T-cell (primary cell): Measurements from ENCODE around the gene TUBB. TPM values are rescaled to one million over a fixed set of nuclear protein-coding genes. Genes with fewer than 3 reads are reported as not detected.

ENCODE experiments used
- ATAC-seq, 4 experiments: fragments of 200-7000 bp in 3 of 4; fragments of 150-1000 bp in 1 of 4; cut with Tn5 transposase; replicated peaks in 1 of 4; 1 replicate in 3 of 4; 2 replicates in 1 of 4; pipeline ENCODE4 v1.10.0; 2021; ENCODE audit warnings: moderate library complexity in 3 of 4, mild to moderate bottlenecking in 2 of 4, moderate number of reproducible peaks in 1 of 4
- CTCF ChIA-PET, 2 donors: fragments of 300-600 bp; sonication (Branson Sonifier 250); formaldehyde crosslinking; loops; one replicate each; lab custom pipeline; 2022; ENCODE audit warnings: antibody characterized with exemption in 2 of 2; lab: Charles Lee
- POLR2A ChIA-PET, 2 donors: fragments of 300-600 bp; sonication (Branson Sonifier 250); formaldehyde crosslinking; loops; one replicate each; lab custom pipeline; 2022; ENCODE audit warnings: antibody characterized with exemption in 2 of 2; lab: Charles Lee
- DNase-seq, 35 experiments: peaks; one replicate each; pipeline versions ENCODE4 v3.0.0 to v3.0.0-alpha.2; 2013 to 2023
- H3K27ac ChIP-seq: one replicate; pipeline ENCODE4 v1.5.1; 2013; ENCODE audit warnings: low read length
- H3K27me3 ChIP-seq, 2 experiments: replicated peaks in 1 of 2; 1 replicate in 1 of 2; 2 replicates in 1 of 2; pipeline versions ENCODE4 v1.6.1 to v1.7.0; 2013; ENCODE audit warnings: low read length in 1 of 2, mixed read lengths in 1 of 2; ENCODE audit not compliant: control insufficient read depth in 2 of 2, insufficient read depth in 2 of 2; ENCODE audit errors: extremely low read depth in 1 of 2
- H3K36me3 ChIP-seq, 2 donors: 1 replicate in 1 of 2; 2 replicates in 1 of 2; pipeline versions ENCODE4 v1.6.1 to v1.7.0; 2013; ENCODE audit warnings: low read length in 1 of 2; ENCODE audit not compliant: control insufficient read depth in 2 of 2, insufficient read depth in 1 of 2; ENCODE audit errors: extremely low read depth in 1 of 2
- H3K4me1 ChIP-seq, 2 experiments: 1 replicate in 1 of 2; 2 replicates in 1 of 2; pipeline versions ENCODE4 v1.6.1 to v1.7.0; 2013; ENCODE audit warnings: low read length in 2 of 2, mixed read lengths in 1 of 2; ENCODE audit not compliant: insufficient read depth in 2 of 2, control insufficient read depth in 1 of 2; ENCODE audit errors: extremely low read depth in 1 of 2
- H3K4me3 ChIP-seq, 2 donors: 1 replicate in 1 of 2; 2 replicates in 1 of 2; pipeline versions ENCODE4 v1.5.1 to v1.7.0; 2013; ENCODE audit warnings: mild to moderate bottlenecking in 2 of 2, low read length in 1 of 2, moderate library complexity in 1 of 2; ENCODE audit not compliant: control insufficient read depth in 1 of 2; ENCODE audit errors: extremely low read depth in 1 of 2
- H3K9me3 ChIP-seq: 2 replicates; pipeline ENCODE4 v1.7.0; 2013
- H3K27ac Mint-ChIP-seq, 2 donors: one replicate each; pipeline ENCODE4 v1.8.0; 2020 to 2021; ENCODE audit warnings: mild to moderate bottlenecking in 2 of 2, mixed read lengths in 2 of 2
- H3K27me3 Mint-ChIP-seq, 2 donors: one replicate each; pipeline ENCODE4 v1.8.0; 2021 to 2022; ENCODE audit warnings: mixed read lengths in 2 of 2
- H3K36me3 Mint-ChIP-seq: one replicate; pipeline ENCODE4 v1.8.0; 2021; ENCODE audit warnings: mixed read lengths
- H3K4me1 Mint-ChIP-seq, 3 donors: one replicate each; pipeline ENCODE4 v1.8.0; 2020 to 2022; ENCODE audit warnings: mixed read lengths in 3 of 3, mild to moderate bottlenecking in 1 of 3
- H3K4me3 Mint-ChIP-seq, 3 donors: one replicate each; pipeline ENCODE4 v1.8.0; 2020 to 2022; ENCODE audit warnings: mild to moderate bottlenecking in 3 of 3, mixed read lengths in 3 of 3, moderate library complexity in 3 of 3
- H3K9me3 Mint-ChIP-seq, 3 donors: one replicate each; pipeline ENCODE4 v1.8.0; 2020 to 2022; ENCODE audit warnings: mixed read lengths in 3 of 3
- WGBS: methylation state at CpG from one replicate; pipeline ENCODE4 v1.1.5; 2013; ENCODE audit warnings: missing lambda C conversion rate; ENCODE audit not compliant: insufficient coverage; 5-methylcytosine and 5-hydroxymethylcytosine counted together
- total RNA-seq, 35 experiments: library from RNA in 6 of 35; stranded (reverse) in 6 of 35; fragments of 120-200 nt in 1 of 35; gene quantifications; one replicate each; pipeline versions ENCODE4 v1.2.1 to v1.2.4 and lab custom pipeline; 2013 to 2026

TUBB gene
- total RNA-seq, 5 donors from 2014 or later (not counting 1 experiment from before 2014, with no cell fraction given): 108 to 246 (median 202) TPM

DNA sequence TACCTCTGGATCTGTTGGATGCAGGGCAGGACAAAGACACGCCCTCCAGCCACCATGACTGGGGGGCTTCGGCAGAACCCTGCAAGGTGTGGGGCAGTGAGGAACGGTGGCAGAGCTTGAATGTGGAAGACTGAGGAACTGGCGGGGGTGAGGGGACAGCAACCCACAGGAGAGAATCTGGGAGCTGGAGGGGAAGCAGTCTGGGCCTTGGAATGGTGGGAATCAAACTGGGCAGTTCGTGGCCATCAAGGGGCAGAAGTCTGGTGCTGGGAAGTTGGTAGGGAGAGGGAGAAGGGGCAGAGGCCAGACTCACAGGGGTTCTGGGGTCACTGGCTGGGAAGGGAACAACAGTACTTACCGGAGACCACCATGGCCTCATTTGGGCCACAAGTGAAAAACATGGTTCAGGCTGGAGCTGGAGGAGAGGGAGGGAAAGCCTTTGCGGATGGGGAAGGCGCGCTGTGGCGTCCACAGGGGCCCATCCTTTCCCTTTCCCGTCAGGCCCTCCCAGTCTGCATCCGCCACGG, 21.7 kb downstream of the TUBB start:
- CTCF ChIA-PET: interaction anchor here in 1 of 2 donors (0.8 kb wide), 1 partner anchor 20 kb away, joined by 3 read pairs; no protein-coding TSS in a partner anchor
- Mint-ChIP-seq H3K36me3 (peaks cover 32% of the 10 kb centered on the region), H3K27ac (peak overlapping the region; percentile 89 to 93), H3K4me3 (peak overlapping the region; percentile 88 to 96 (median 94)), H3K27me3 (no peaks in the 10 kb centered on the region), H3K9me3 (no peaks in the 10 kb centered on the region), H3K4me1 (peaks cover 62 to 69% (median 68%) of the 10 kb centered on the region in 3 donors)
- Histone ChIP-seq H3K27ac (peak overlapping the region; percentile 63), H3K4me1 (peaks cover 40 to 67% of the 10 kb centered on the region in 2 experiments), H3K9me3 (no peaks in the 10 kb centered on the region), H3K36me3 (peaks cover 8 to 23% of the 10 kb centered on the region in 2 donors), H3K27me3 (no peaks in the 10 kb centered on the region), H3K4me3 (peak overlapping the region; percentile 85 to 88)
- POLR2A ChIA-PET: no interaction called here
- ATAC-seq (no peak), DNase-seq (no peak)
- WGBS: 23% methylated on average over 9 of the region's 13 CpGs

DNA sequence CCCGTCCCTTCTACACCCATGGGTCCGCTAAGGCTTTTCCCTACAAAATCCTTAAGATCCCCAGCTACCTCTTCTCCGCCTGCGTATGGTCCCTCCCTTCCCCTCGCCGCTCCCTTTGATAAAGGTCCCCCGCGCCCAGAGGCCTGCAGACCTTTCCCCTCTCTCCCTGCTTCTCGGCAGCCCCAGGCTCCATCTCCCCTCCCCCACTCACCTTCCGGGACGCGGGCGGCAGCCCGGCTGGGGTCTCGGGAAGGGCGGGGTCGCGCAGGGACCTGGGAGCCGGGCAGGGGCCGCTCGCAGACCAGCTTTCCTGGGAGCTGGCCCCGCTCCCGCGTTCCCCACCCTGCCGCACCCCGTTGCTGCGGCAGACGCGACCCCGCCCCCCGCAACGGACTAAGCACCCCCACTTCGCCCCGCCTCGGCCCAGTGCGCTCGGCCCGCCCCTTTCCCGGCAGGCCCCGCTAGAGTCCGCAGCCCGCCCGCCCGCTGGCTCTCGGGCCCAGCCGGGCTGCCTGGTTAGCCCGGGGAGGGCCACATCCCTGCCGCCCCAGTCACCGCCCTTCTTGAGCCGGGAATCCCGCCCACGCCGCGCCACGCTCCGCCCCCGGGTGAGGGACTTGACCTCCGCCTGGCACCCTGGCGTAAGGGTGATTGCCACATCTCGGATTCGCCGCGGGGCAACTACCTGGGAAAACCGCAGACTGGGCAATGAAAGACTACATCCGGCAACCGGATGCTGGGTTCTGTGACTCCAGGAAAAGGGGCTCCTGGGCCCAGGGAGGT, 22.4 kb downstream of the TUBB start, which contains the start of gene FLOT1:
FLOT1 (minus strand) TSS at position 372 of the 783 bp plus-strand sequence. CDS start 498 bp downstream, outside the sequence.
- no peaks in the 10 kb centered on the region for H3K27me3 Mint-ChIP-seq
- H3K27ac Mint-ChIP-seq: peak within 1 kb of the TSS; percentile 89 to 93
- Histone ChIP-seq H3K4me3 (peak within 1 kb of the TSS; percentile 85 to 88), H3K27me3 (no peaks in the 10 kb centered on the region), H3K36me3 (peaks cover 8 to 23% of the 10 kb centered on the region in 2 donors), H3K4me1 (peaks cover 34 to 61% of the 10 kb centered on the region in 2 experiments), H3K9me3 (no peaks in the 10 kb centered on the region), H3K27ac (peak within 1 kb of the TSS; percentile 74)
- under 1% methylated on average over 66 of the region's 66 CpGs for WGBS
- H3K4me3 Mint-ChIP-seq: peak within 1 kb of the TSS; percentile 88 to 96 (median 94)
- CTCF ChIA-PET: interaction anchor here in 1 of 2 donors (0.6 to 0.8 kb wide), 2 partner anchors 20 to 775 kb away, joined by 3 read pairs; no protein-coding TSS in a partner anchor
- DNase-seq (peak; percentile 54 to 88 (median 69)), ATAC-seq (peak; percentile 51 to 62 (median 58))
- H3K36me3 Mint-ChIP-seq: peaks cover 30% of the 10 kb centered on the region
- POLR2A ChIA-PET: no interaction called here
- H3K4me1 Mint-ChIP-seq: peaks cover 59 to 66% (median 65%) of the 10 kb centered on the region in 3 donors
- no peaks in the 10 kb centered on the region for H3K9me3 Mint-ChIP-seq

DNA sequence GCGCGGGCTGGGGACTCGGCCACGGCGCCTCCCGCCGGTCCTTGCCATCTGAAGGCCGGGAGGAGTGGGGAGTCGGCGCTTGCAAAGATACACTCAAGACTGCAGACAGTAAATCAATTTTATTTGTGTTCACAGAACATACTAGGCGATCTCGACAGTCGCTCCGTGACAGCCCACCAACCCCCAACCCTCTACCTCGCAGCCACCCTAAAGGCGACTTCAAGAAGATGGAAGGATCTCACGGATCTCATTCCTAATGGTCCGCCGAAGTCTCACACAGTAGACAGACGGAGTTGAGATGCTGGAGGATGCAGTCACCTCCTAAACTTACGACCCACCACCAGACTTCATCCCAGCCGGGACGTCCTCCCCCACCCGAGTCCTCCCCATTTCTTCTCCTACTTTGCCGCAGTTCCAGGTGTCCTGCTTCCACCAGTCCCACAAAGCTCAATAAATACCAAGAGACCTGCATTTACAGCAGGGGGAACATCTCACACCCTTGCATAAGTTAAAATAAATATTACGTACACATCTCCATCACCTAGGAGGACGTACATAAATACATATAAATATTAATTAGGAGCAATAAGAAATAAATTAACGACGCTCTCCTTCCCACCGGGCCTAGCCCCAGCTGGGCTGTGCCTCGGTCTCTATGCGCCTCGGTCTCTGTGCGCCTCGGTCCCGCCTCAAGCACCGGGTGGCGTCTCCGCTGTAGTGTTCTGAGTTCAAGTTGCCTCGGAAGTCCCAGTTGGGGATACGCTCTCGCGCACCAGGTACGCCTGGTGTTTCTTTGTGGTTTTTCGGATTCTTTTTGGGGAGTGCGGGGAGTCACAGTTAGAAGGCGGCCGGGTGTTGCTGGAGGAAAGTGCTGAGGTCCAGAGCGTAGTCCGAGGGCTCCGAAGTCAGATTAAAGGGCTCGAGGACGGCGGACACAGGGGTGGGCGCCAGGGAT, 23.2 kb downstream of the TUBB start:
- H3K27me3 Mint-ChIP-seq: no peaks in the 10 kb centered on the region
- H3K9me3 Mint-ChIP-seq: no peaks in the 10 kb centered on the region
- under 1% methylated on average over 45 of the region's 55 CpGs for WGBS
- peaks cover 55 to 66% (median 62%) of the 10 kb centered on the region in 3 donors for H3K4me1 Mint-ChIP-seq
- peaks cover 8 to 23% of the 10 kb centered on the region in 2 donors for H3K36me3 ChIP-seq
- H3K9me3 ChIP-seq: no peaks in the 10 kb centered on the region
- H3K4me3 ChIP-seq: peak overlapping the region; percentile 85 to 86
- ChIA-PET POLR2A (no interaction called here), CTCF (interaction anchor here in 1 of 2 donors (0.6 kb wide), 1 partner anchor 776 kb away, joined by 3 read pairs; no protein-coding TSS in a partner anchor)
- peak; percentile 26 to 45 (median 35) for ATAC-seq
- peak overlapping the region; percentile 74 for H3K27ac ChIP-seq
- DNase-seq: peak in 7 of 35 experiments; percentile 17 to 65 (median 25)
- peaks cover 25 to 55% of the 10 kb centered on the region in 2 experiments for H3K4me1 ChIP-seq
- H3K36me3 Mint-ChIP-seq: peaks cover 26% of the 10 kb centered on the region
- H3K4me3 Mint-ChIP-seq: peak overlapping the region; percentile 88 to 96 (median 94)
- no peaks in the 10 kb centered on the region for H3K27me3 ChIP-seq
- H3K27ac Mint-ChIP-seq: peak overlapping the region; percentile 88 to 93

DNA sequence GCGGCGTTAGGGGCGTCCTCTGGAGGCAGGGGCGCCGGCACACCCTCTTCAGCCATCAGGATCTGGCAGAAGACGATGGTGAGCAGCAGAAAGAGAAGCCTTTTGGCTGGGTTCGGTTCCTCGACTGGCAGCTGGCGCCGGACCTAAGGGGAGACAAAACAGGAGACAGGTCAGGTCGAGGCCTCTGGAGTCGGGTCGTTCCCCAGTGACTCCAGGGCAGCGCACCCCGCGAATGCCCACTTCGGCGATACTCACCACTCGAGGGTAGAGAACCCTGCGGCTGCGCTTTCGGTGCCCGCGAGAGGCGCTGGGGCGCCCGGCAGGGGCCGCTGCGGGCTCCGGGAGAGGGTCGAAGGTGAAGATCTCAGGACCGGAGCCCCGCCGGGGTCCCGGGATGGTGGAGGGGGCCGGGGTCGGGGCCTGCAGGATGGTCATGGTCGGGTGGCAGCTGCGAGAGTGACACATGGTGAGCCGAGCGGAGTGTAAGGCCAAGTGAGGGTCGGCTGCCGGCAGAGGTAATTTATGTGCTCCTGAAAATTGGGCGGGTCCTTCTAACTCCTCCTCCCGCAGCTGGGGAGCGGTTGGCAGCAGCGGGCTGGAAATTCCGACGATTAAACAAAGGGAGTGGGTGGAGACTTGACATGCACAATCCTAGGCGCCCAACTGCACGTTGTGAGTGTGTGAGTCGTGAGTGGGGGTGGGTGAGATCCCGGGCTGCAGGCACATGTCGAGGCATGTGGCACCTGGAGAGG, 24.1 kb downstream of the TUBB start, which contains the start of gene IER3:
IER3 (minus strand) TSS at position 494 of the 752 bp plus-strand sequence; CDS start at position 465, 29 bp downstream.
- 1% methylated on average over 45 of the region's 54 CpGs for WGBS
- ChIA-PET CTCF (interaction anchor here in 1 of 2 donors (0.8 kb wide), 1 partner anchor 14 kb away, joined by 5 read pairs; no protein-coding TSS in a partner anchor), POLR2A (no interaction called here)
- peaks cover 8 to 15% of the 10 kb centered on the region in 2 donors for H3K36me3 ChIP-seq
- H3K27ac ChIP-seq: peak within 1 kb of the TSS; percentile 74
- peak within 1 kb of the TSS; percentile 88 to 93 for H3K27ac Mint-ChIP-seq
- H3K4me3 ChIP-seq: peak within 1 kb of the TSS; percentile 85 to 86
- H3K9me3 ChIP-seq: no peaks in the 10 kb centered on the region
- no peaks in the 10 kb centered on the region for H3K9me3 Mint-ChIP-seq
- no peaks in the 10 kb centered on the region for H3K27me3 ChIP-seq
- peaks cover 17 to 48% of the 10 kb centered on the region in 2 experiments for H3K4me1 ChIP-seq
- H3K4me1 Mint-ChIP-seq: peaks cover 46 to 64% (median 57%) of the 10 kb centered on the region in 3 donors
- ATAC-seq (peak; percentile 66 to 71 (median 70)), DNase-seq (peak in 33 of 35 experiments; percentile 20 to 85 (median 52))
- H3K4me3 Mint-ChIP-seq: peak within 1 kb of the TSS; percentile 88 to 96 (median 94)
- H3K36me3 Mint-ChIP-seq: peaks cover 18% of the 10 kb centered on the region
- H3K27me3 Mint-ChIP-seq: no peaks in the 10 kb centered on the region

DNA sequence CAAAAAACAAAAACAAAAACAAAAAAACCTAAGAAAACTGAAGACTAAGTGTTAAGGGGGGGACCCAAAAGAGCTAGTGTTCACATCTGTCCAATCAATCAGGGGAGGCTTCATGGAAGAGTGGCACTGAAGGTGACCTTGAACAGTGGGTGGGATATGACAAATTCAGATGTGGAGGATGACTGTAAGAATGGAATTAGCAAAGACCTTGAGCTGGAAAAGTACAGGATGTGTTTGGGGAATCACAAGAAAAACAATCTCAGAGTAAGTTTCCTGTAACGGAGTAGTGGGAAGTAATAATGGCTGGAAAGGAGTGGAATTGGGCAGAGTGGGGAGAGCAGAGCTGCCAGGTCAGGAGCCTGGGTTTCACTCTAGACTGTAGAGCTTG, 27.1 kb downstream of the TUBB start:
- Mint-ChIP-seq H3K4me1 (peaks cover 18 to 41% (median 28%) of the 10 kb centered on the region in 3 donors), H3K9me3 (no peaks in the 10 kb centered on the region), H3K36me3 (no peaks in the 10 kb centered on the region), H3K4me3 (no peak overlapping the region), H3K27me3 (no peaks in the 10 kb centered on the region), H3K27ac (peak overlapping the region; percentile 16 to 56)
- ATAC-seq (no peak), DNase-seq (no peak)
- Histone ChIP-seq H3K36me3 (no peaks in the 10 kb centered on the region), H3K9me3 (no peaks in the 10 kb centered on the region), H3K4me1 (peaks cover 2 to 21% of the 10 kb centered on the region in 2 experiments), H3K27me3 (no peaks in the 10 kb centered on the region), H3K27ac (no peak overlapping the region), H3K4me3 (no peak overlapping the region)
- 100% methylated on average over 1 of the region's 1 CpG for WGBS
- ChIA-PET POLR2A (no interaction called here), CTCF (interaction anchor here (0.6 to 1.6 kb wide), 2 partner anchors 17 to 206 kb away, joined by 3 to 6 read pairs; no protein-coding TSS in a partner anchor)
